ENCODE results near the gene TCP11L1.

DNA sequence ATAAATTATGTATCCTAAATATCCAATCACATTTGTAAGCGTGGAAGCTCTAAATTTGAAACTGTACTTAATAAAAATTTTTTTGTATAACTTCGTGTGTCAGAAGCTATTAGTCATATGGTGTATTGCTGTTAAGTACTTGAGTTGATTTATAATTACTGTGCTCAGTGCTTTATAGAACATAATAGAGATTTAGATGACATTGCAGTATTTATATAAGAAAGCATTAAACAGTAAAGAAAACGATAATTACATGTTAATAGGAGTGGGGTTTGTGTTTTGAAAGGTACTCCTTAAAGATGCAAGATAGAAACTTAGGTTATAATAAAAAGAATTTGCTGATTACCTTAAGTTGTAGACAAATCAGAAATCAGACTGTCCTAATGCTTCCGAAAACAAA lies 5.9 kb upstream of the TCP11L1 start:
- TF ChIP-seq, protein P1, sequence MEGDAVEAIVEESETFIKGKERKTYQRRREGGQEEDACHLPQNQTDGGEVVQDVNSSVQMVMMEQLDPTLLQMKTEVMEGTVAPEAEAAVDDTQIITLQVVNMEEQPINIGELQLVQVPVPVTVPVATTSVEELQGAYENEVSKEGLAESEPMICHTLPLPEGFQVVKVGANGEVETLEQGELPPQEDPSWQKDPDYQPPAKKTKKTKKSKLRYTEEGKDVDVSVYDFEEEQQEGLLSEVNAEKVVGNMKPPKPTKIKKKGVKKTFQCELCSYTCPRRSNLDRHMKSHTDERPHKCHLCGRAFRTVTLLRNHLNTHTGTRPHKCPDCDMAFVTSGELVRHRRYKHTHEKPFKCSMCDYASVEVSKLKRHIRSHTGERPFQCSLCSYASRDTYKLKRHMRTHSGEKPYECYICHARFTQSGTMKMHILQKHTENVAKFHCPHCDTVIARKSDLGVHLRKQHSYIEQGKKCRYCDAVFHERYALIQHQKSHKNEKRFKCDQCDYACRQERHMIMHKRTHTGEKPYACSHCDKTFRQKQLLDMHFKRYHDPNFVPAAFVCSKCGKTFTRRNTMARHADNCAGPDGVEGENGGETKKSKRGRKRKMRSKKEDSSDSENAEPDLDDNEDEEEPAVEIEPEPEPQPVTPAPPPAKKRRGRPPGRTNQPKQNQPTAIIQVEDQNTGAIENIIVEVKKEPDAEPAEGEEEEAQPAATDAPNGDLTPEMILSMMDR (IDR thresholded peaks at IDR 0.05) = no peak
- TF ChIP-seq POLR2A (IDR thresholded peaks at IDR 0.05) = no peak
